22Rv1 (cell line): Measurements from ENCODE around the gene PTPRE.

Source experiments
- H3K27ac ChIP-seq: fragments of 450-650 bp; 2 replicates; pipeline ENCODE4 v1.5.1; 2017
- ZFX ChIP-seq: fragments of 450-650 bp; IDR thresholded peaks from 2 replicates; pipeline ENCODE4 v1.6.1; 2017; ENCODE audit warnings: antibody characterized with exemption, borderline replicate concordance
- TF ChIP-seq, protein P1 (sequence below): fragments of 450-650 bp; IDR thresholded peaks from 2 replicates; pipeline ENCODE4 v1.5.1; 2017; ENCODE audit warnings: mild to moderate bottlenecking

Gene PTPRE

DNA sequence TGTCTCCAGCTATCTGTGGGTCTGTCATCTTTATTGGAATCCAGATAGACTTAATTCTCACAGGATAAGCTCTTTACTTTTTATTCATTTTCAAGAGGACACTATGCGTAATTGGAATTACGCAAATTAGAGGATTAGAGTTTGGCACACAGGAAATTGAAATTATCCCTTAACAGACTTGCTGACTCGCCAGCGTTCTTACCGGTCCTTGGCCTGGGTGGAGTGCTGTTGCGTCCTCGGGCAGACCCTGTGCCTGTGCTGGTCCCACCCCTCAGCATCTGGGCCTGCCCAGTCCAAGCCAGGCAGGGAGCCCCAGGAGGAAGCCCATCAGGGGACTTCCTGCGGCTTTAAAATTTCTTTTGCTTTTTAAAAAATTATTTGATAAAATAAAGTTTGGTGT lies 117.5 kb downstream of the PTPRE start:
- TF ChIP-seq ZFX = no peak
- TF ChIP-seq, protein P1, sequence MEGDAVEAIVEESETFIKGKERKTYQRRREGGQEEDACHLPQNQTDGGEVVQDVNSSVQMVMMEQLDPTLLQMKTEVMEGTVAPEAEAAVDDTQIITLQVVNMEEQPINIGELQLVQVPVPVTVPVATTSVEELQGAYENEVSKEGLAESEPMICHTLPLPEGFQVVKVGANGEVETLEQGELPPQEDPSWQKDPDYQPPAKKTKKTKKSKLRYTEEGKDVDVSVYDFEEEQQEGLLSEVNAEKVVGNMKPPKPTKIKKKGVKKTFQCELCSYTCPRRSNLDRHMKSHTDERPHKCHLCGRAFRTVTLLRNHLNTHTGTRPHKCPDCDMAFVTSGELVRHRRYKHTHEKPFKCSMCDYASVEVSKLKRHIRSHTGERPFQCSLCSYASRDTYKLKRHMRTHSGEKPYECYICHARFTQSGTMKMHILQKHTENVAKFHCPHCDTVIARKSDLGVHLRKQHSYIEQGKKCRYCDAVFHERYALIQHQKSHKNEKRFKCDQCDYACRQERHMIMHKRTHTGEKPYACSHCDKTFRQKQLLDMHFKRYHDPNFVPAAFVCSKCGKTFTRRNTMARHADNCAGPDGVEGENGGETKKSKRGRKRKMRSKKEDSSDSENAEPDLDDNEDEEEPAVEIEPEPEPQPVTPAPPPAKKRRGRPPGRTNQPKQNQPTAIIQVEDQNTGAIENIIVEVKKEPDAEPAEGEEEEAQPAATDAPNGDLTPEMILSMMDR = no peak
- H3K27ac ChIP-seq = no peak overlapping the region

DNA sequence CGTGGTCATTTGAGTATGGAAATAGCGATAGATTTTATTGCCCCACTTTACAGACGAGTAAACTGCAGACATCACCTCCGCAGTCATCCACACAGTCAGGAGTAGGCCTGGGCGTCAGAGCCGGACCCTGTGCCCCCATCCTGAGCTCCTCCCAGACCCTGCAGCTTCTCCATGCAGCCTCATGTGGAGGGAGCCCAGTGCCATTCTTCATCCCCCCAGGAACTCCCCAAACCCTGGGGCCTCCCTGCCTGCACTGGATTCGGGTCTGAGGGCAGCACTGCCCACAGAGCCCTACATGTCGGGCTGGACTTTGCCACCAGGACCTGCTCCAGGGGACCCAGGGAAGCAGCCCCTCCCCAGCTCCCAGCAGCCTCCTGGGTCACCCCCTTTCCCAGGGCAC lies 118.5 kb downstream of the PTPRE start:
- TF ChIP-seq ZFX = no peak
- TF ChIP-seq, protein P1 = no peak
- no peak overlapping the region for H3K27ac ChIP-seq

DNA sequence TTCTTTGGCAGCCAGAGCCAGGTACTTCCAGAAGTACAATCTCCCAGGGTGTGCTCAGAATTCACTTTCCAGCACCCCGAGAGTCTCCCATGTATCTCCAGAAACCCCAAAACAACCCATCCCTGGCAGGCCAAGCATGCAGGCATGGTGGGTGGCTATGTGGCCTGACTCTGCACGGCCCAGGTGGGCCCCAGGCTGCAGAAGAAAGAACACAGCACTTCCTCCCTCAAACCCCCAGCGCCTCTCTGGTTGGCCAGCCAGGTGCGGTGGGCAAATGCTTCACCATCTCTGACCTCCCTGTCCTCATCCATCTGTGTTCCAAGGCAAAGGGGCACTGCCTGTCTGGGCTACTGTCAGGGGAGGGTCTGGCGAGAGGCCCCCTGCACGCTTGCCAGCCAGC lies 119.0 kb downstream of the PTPRE start:
- TF ChIP-seq ZFX = no peak
- TF ChIP-seq, protein P1 = no peak
- no peak overlapping the region for H3K27ac ChIP-seq

DNA sequence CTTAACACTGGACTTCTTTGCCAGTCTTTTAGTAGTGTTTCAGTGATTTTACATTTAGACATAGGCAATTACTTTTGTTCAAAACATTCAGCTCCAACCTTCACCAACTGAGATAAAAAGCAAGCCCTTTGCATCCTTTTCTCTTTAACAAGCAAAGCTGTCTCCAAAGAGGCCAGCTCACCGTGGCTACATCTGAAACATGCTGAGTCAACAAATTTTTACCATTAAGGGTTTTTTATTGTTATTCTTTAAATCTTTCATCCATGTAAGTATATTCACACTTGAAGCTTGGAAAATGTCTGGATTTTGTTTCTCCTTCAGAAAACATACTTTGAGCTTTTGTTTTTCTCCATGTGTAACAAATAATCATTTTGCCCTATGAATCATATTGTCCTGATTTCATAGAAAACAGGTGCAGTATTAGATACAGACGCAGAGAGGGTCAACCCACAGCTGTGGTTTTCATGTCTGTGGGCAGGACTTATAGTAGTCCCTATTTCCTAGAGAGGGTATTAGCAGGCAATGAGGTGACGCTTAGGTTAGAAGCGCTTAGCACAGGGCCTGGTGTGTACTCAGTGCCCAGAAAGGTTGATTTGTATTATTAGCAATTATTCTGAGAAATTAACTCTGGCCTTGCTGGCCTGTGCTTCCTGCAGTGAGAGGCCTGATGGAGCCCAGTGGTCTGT lies 119.9 kb downstream of the PTPRE start:
- no peak overlapping the region for H3K27ac ChIP-seq

DNA sequence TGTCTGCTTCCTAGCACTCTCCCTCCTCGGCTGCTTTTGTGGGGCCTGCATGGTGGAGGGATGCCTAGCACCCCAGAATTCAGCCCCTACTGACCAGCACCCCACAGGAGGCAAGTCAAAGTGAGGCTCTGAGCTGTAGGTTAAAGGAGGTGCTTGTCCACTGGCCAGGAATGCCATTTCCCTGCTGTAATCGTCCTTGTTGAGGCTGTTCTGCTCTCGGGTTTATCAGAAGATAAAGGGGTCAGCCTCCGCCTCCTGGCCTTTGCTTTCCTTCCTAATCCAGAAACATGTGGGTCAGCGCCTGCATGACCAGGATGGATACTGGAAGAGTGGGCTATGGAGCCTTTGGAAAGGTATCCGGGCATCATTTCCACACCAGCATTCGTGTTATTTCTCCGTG lies 120.4 kb downstream of the PTPRE start:
- H3K27ac ChIP-seq = no peak overlapping the region
- no peak for TF ChIP-seq ZFX
- TF ChIP-seq, protein P1 = no peak

More for the DNA sequence above, 119.9 kb downstream of the PTPRE start:
- TF ChIP-seq, protein P1 = no peak
- TF ChIP-seq ZFX = no peak

DNA sequence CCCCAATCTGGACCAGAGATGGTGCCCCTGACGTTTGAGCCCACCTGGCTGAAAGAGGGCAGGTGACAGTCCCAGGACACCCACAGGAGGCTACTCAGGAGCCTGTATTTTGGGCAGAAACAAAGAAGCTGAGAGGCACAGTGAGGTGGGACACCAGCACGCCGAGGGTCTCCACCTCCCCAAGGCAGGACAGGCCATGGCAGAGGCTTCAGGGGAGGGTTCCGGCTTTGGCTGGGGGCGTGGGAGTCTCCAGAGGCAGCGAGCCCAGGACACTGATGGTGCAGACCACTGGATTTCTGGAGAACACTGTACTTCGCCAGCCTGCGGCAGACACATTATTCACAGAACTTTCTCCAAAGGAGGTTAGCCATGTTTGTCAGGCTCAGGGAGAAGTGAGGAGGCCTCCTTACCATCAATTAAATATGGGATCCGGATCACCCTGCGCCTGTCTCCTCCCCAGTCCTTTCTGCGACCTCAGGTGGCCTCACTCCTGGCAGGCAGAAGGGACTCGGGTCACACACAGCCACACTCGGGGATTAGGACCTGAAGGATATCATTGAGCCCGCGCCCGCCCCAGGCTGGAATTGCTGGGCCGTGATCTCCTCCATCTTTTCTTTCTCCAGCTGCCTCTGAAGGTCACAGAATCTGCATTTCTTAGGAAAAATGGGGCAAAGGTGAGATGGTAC lies 121.1 kb downstream of the PTPRE start:
- TF ChIP-seq, protein P1 = no peak
- TF ChIP-seq ZFX = no peak

DNA sequence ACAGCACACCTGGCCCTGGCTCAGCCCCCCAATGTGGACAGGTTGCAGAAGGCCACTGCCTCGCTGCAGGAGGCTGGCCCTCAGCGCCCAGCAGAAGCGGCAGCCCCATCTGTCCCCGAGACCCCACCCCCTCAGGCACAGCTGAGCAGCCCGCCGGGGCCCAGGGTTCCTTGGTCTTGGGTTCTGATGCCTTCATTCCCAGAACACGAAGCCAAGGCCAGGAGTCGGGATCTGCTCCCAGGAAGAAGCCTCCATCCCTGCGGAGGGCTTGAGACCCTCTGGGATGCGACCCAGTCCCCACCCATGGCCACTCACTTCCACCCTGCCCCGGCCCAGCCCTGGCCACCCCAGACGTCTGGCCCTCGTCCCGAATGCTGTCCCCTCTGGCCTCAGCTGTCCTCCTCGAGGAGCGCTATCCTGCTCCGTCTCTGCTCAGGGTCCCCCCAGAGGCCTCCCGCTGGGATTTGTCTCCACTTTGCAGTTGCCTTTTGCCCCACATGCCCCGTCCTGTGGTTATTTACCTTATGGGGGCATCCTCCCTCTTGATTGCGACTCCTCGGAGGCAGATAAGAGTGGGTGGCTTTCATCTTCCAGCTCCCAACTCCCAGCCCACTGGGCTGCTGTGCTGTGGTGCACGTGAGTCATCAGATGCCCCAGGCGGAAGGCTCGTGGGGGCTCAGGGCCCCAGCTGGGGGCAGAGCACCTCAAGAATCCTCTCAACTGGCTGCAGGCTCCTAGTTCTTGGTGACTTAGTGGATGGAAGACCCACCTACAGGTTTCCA lies 121.8 kb downstream of the PTPRE start:
- TF ChIP-seq ZFX = no peak
- TF ChIP-seq, protein P1 = no peak
- no peak overlapping the region for H3K27ac ChIP-seq

More for the DNA sequence above, 121.1 kb downstream of the PTPRE start:
- no peak overlapping the region for H3K27ac ChIP-seq
